Aorta (tissue), 5 donors: ENCODE results near the gene GIPC1. TPM values are rescaled to one million over a fixed set of nuclear protein-coding genes. Genes with fewer than 3 reads are reported as not detected.

Experiments
- ATAC-seq: fragments of 200-7000 bp; cut with Tn5 transposase; one replicate; pipeline ENCODE4 v1.9.1; 2022; ENCODE audit warnings: moderate library complexity; ENCODE audit not compliant: low FRiP score
- DNase-seq, 2 donors: peaks; one replicate each; pipeline ENCODE4 v3.0.0-alpha.2; 2020
- H3K27ac ChIP-seq, 2 donors: one replicate each; pipeline ENCODE4 v1.5.1; 2013; ENCODE audit warnings: low read length in 2 of 2, mild to moderate bottlenecking in 2 of 2, moderate library complexity in 2 of 2, control low read depth in 1 of 2, inconsistent platforms in 1 of 2, low read depth in 1 of 2
- H3K27me3 ChIP-seq, 2 donors: one replicate each; pipeline ENCODE4 v1.6.1; 2013; ENCODE audit warnings: control low read depth in 1 of 2, low read length in 1 of 2, mild to moderate bottlenecking in 1 of 2, moderate library complexity in 1 of 2; ENCODE audit not compliant: insufficient read depth in 2 of 2, control insufficient read depth in 1 of 2
- H3K36me3 ChIP-seq, 2 donors: one replicate each; pipeline ENCODE4 v1.6.1; 2013; ENCODE audit warnings: control low read depth in 1 of 2, low read length in 1 of 2, mild to moderate bottlenecking in 1 of 2; ENCODE audit not compliant: insufficient read depth in 2 of 2, control insufficient read depth in 1 of 2
- H3K4me1 ChIP-seq, 2 donors: one replicate each; pipeline ENCODE4 v1.6.1; 2013; ENCODE audit warnings: low read length in 2 of 2, control low read depth in 1 of 2, mild to moderate bottlenecking in 1 of 2, moderate library complexity in 1 of 2; ENCODE audit not compliant: insufficient read depth in 2 of 2, control insufficient read depth in 1 of 2
- H3K4me3 ChIP-seq, 2 donors: one replicate each; pipeline ENCODE4 v1.5.1; 2013; ENCODE audit warnings: low read length in 2 of 2, control low read depth in 1 of 2, mild to moderate bottlenecking in 1 of 2
- H3K9me3 ChIP-seq: one replicate; pipeline ENCODE4 v1.6.1; 2013; ENCODE audit warnings: mild to moderate bottlenecking, low read length; ENCODE audit not compliant: control insufficient read depth
- WGBS, 2 donors: extraction: QIAGEN DNeasy Blood & Tissue Kit; methylation state at CpG; one replicate each; pipeline ENCODE4 v1.1.7; 2013; 5-methylcytosine and 5-hydroxymethylcytosine counted together
- intact Hi-C, 2 donors: fragments of 100-400 bp; cut with DNase I; formaldehyde crosslinking; loops; one replicate each; pipeline versions ENCODE4 v1.14.2 to v1.15.0; 2022
- polyA plus RNA-seq, 2 donors: library from polyadenylated mRNA; stranded (reverse); fragments of 200-250 nt; gene quantifications; one replicate each; pipeline ENCODE4 v1.2.3, GENCODE V29; 2013
- total RNA-seq, 2 donors: library from RNA; stranded (reverse); fragmentation: NEBNext Ultra II Directional; extraction: Animal tissue kit (Norgen Biotek cat#: 25700); gene quantifications; one replicate each; pipeline ENCODE4 v1.2.1, GENCODE V29; 2021
- donor health status: healthy with polysubstance abuse.
- donor health status: Bipolar disorder and iron deficiency.
- donor health status: DM: no; HTN: no; CAD: no.
- donor health status: DM: no; HTN: no; CAD: no.
- donor health status: DM: yes; HTN: yes; CAD: no.

GIPC1 gene
- total and polyA plus RNA-seq, 4 donors, result 42.3 to 117 (median 54.4) TPM

GRCh38 chr19:14536926-14537692 lies 41.2 kb upstream of the GIPC1 start:
- intact Hi-C loops, result no loop called here
- DNase-seq, result peak; percentile 82 to 86
- no peak overlapping the region for H3K27ac ChIP-seq
- H3K36me3 ChIP-seq, result no peaks in the 10 kb centered on the region
- ATAC-seq, result peak; percentile 41
- no peaks in the 10 kb centered on the region for H3K4me1 ChIP-seq
- H3K9me3 ChIP-seq, result no peaks in the 10 kb centered on the region
- H3K27me3 ChIP-seq, result no peaks in the 10 kb centered on the region
- no peak overlapping the region for H3K4me3 ChIP-seq
- WGBS, 2 donors, result 23 to 24% methylated on average over 19 to 24 of the region's 24 CpGs

- Histone ChIP-seq H3K27me3 (no peaks in the 10 kb centered on the region), H3K4me3 (no peak overlapping the region), H3K9me3 (no peaks in the 10 kb centered on the region), H3K4me1 (no peaks in the 10 kb centered on the region), H3K27ac (no peak overlapping the region), H3K36me3 (no peaks in the 10 kb centered on the region)
- ATAC-seq (no peak), DNase-seq (no peak)
- intact Hi-C loops, result no loop called here
- 87 to 92% methylated on average over 5 of the region's 5 CpGs for WGBS, 2 donors
Measured at GRCh38 chr19:14533450-14533849, 37.5 kb upstream of the GIPC1 start.

GRCh38 chr19:14530506-14530905 lies 34.6 kb upstream of the GIPC1 start:
- Histone ChIP-seq H3K9me3 (no peaks in the 10 kb centered on the region), H3K4me1 (no peaks in the 10 kb centered on the region), H3K36me3 (no peaks in the 10 kb centered on the region), H3K27ac (no peak overlapping the region), H3K27me3 (no peaks in the 10 kb centered on the region), H3K4me3 (no peak overlapping the region)
- DNase-seq (no peak), ATAC-seq (no peak)
- 58 to 68% methylated on average over 3 of the region's 3 CpGs for WGBS, 2 donors
- intact Hi-C loops, result no loop called here

GRCh38 chr19:14530005-14530348 lies 34.0 kb upstream of the GIPC1 start:
- no peak for DNase-seq
- H3K27me3 ChIP-seq, result no peaks in the 10 kb centered on the region
- intact Hi-C loops, result no loop called here
- no peaks in the 10 kb centered on the region for H3K36me3 ChIP-seq
- no peaks in the 10 kb centered on the region for H3K9me3 ChIP-seq
- WGBS, 2 donors, result 0 to 1% methylated on average over 18 of the region's 18 CpGs
- peak overlapping the region in 1 of 2 donors; percentile 53 for H3K27ac ChIP-seq
- no peaks in the 10 kb centered on the region for H3K4me1 ChIP-seq
- peak; percentile 16 for ATAC-seq
- H3K4me3 ChIP-seq, result peak overlapping the region; percentile 65 to 68

GRCh38 chr19:14529254-14530004 lies 33.5 kb upstream of the GIPC1 start, which contains the start of gene TECR:
TECR (plus strand) TSS chr19:14529594; CDS start chr19:14529697, 103 bp downstream.
- peak; percentile 100 for DNase-seq
- Histone ChIP-seq H3K36me3 (no peaks in the 10 kb centered on the region), H3K4me3 (peak within 1 kb of the TSS; percentile 65 to 68), H3K27me3 (no peaks in the 10 kb centered on the region), H3K4me1 (no peaks in the 10 kb centered on the region), H3K27ac (peak within 1 kb of the TSS in 1 of 2 donors; percentile 74), H3K9me3 (no peaks in the 10 kb centered on the region)
- ATAC-seq, result peak; percentile 99
- WGBS, 2 donors, result 0 to 1% methylated on average over 57 to 59 of the region's 59 CpGs
- intact Hi-C loops, result no loop called here

- H3K27ac ChIP-seq, result no peak overlapping the region
Measured at GRCh38 chr19:14528419-14529253, 32.7 kb upstream of the GIPC1 start.

GRCh38 chr19:14526423-14526822 lies 30.5 kb upstream of the GIPC1 start:
- no peaks in the 10 kb centered on the region for H3K27me3 ChIP-seq
- 74 to 82% methylated on average over 4 of the region's 4 CpGs for WGBS, 2 donors
- no peaks in the 10 kb centered on the region for H3K4me1 ChIP-seq
- no peaks in the 10 kb centered on the region for H3K36me3 ChIP-seq
- H3K9me3 ChIP-seq, result no peaks in the 10 kb centered on the region
- ATAC-seq (no peak), DNase-seq (no peak)
- H3K27ac ChIP-seq, result no peak overlapping the region
- intact Hi-C loops, result no loop called here
- no peak overlapping the region for H3K4me3 ChIP-seq

More at GRCh38 chr19:14528419-14529253, 32.7 kb upstream of the GIPC1 start:
- intact Hi-C loops, result no loop called here
- no peak for ATAC-seq
- no peaks in the 10 kb centered on the region for H3K4me1 ChIP-seq
- peak in 1 of 2 donors; percentile 54 for DNase-seq
- 39 to 40% methylated on average over 39 of the region's 39 CpGs for WGBS, 2 donors
- no peaks in the 10 kb centered on the region for H3K9me3 ChIP-seq
- no peaks in the 10 kb centered on the region for H3K27me3 ChIP-seq
- peak overlapping the region in 1 of 2 donors; percentile 20 for H3K4me3 ChIP-seq
- H3K36me3 ChIP-seq, result no peaks in the 10 kb centered on the region

GRCh38 chr19:14525729-14526128 lies 29.8 kb upstream of the GIPC1 start:
- Histone ChIP-seq H3K27ac (no peak overlapping the region), H3K27me3 (no peaks in the 10 kb centered on the region), H3K4me1 (no peaks in the 10 kb centered on the region), H3K4me3 (no peak overlapping the region), H3K36me3 (no peaks in the 10 kb centered on the region), H3K9me3 (no peaks in the 10 kb centered on the region)
- ATAC-seq (no peak), DNase-seq (no peak)
- WGBS, 2 donors, result 69 to 74% methylated on average over 6 of the region's 6 CpGs
- intact Hi-C loops, result no loop called here
